SU-DHL-6 (cell line): Measurements from ENCODE around the gene ZSWIM5.
"Not testable (repeated sequence)": the region's sequence is repeated elsewhere in the genome, so short reads cannot be mapped to it uniquely, and the experiment has no call there.

Experiments
- H2AFZ ChIP-seq: fragments of 200-600 bp; sonication (generic); 2 replicates; pipeline ENCODE4 v1.6.1; 2014; ENCODE audit warnings: low read depth, mild to moderate bottlenecking, moderate library complexity, mixed read lengths, antibody characterized with exemption, low read length; ENCODE audit not compliant: severe bottlenecking
- H3F3A ChIP-seq: fragments of 200-600 bp; shearing (Covaris generic); 2 replicates; pipeline ENCODE4 v1.6.0; 2016; ENCODE audit warnings: antibody characterized with exemption, mild to moderate bottlenecking; ENCODE audit not compliant: insufficient read depth
- H3K27ac ChIP-seq: fragments of 200-600 bp; sonication (generic); 2 replicates; pipeline ENCODE4 v1.5.1; 2016; ENCODE audit warnings: low read depth, mild to moderate bottlenecking, low read length, moderate library complexity, mixed read lengths
- H3K27me3 ChIP-seq: fragments of 200-600 bp; sonication (generic), shearing (Covaris generic); 2 replicates; pipeline ENCODE4 v1.6.0; 2014; ENCODE audit warnings: mild to moderate bottlenecking, low read length
- H3K36me3 ChIP-seq: fragments of 200-600 bp; sonication (generic); 2 replicates; pipeline ENCODE4 v1.6.1; 2014; ENCODE audit warnings: mild to moderate bottlenecking, low read length, mixed read lengths
- H3K4me2 ChIP-seq: fragments of 300-600, 200-600 bp; shearing (Covaris generic), sonication (generic); 2 replicates; pipeline ENCODE4 v1.6.0; 2014; ENCODE audit warnings: low read length, low read depth, mild to moderate bottlenecking; ENCODE audit not compliant: poor library complexity, severe bottlenecking
- H3K4me3 ChIP-seq: fragments of 200-600 bp; sonication (generic); 2 replicates; pipeline ENCODE4 v1.5.1; 2014; ENCODE audit warnings: antibody characterized with exemption, low read length, mild to moderate bottlenecking, mixed read lengths; ENCODE audit not compliant: insufficient read depth, poor library complexity, severe bottlenecking
- H3K79me2 ChIP-seq: fragments of 200-600 bp; sonication (generic); 2 replicates; pipeline ENCODE4 v1.6.1; 2014; ENCODE audit warnings: mild to moderate bottlenecking, low read length, moderate library complexity; ENCODE audit not compliant: insufficient read depth
- H3K9ac ChIP-seq: fragments of 200-600 bp; sonication (generic); 2 replicates; pipeline ENCODE4 v1.7.0; 2014; ENCODE audit warnings: mild to moderate bottlenecking, low read length
- H3K9me2 ChIP-seq: fragments of 200-600 bp; sonication (generic); replicated peaks from 2 replicates; pipeline ENCODE4 v1.6.1; 2014; ENCODE audit warnings: low read length; ENCODE audit not compliant: insufficient read depth
- H3K9me3 ChIP-seq: fragments of 200-600 bp; sonication (generic); 2 replicates; pipeline ENCODE4 v1.6.1; 2014; ENCODE audit warnings: low read length, mixed read lengths; ENCODE audit not compliant: insufficient read depth
- H4K20me1 ChIP-seq: fragments of 200-600 bp; sonication (generic); 2 replicates; pipeline ENCODE4 v1.6.1; 2014; ENCODE audit warnings: low read depth, mild to moderate bottlenecking, antibody characterized with exemption, low read length, moderate library complexity, mixed read lengths
- CTCF ChIP-seq: fragments of 200-600 bp; sonication (generic); IDR thresholded peaks from one replicate; pipeline ENCODE4 v1.5.1; 2017; ENCODE audit warnings: antibody characterized with exemption, mild to moderate bottlenecking, low read length, moderate library complexity; ENCODE audit not compliant: insufficient read depth, poor library complexity, severe bottlenecking
- EZH2phosphoT487 ChIP-seq: fragments of 200-600 bp; sonication (generic), shearing (Covaris generic); conservative IDR thresholded peaks from 2 replicates; pipeline ENCODE4 v1.6.1; 2018; ENCODE audit warnings: mild to moderate bottlenecking, antibody characterized with exemption, low read length, moderate library complexity, mixed read lengths

Gene ZSWIM5

GRCh38 chr1:45116340-45116739, 90.1 kb downstream of the ZSWIM5 start:
- Histone ChIP-seq H3K4me2 (no peak overlapping the region), H3K9ac (no peak overlapping the region), H3K79me2 (no peaks in the 10 kb centered on the region), H3K27ac (no peak overlapping the region), H4K20me1 (no peaks in the 10 kb centered on the region), H3K4me3 (no peak overlapping the region), H3K9me2 (no peaks in the 10 kb centered on the region), H2AFZ (no peak overlapping the region), H3K9me3 (no peaks in the 10 kb centered on the region), H3K36me3 (no peaks in the 10 kb centered on the region), H3K27me3 (no peaks in the 10 kb centered on the region), H3F3A (no peaks in the 10 kb centered on the region)
- TF ChIP-seq CTCF (no peak), EZH2phosphoT487 (no peak)

GRCh38 chr1:45115198-45115597, 91.2 kb downstream of the ZSWIM5 start:
- not testable (repeated sequence) for H3K36me3 ChIP-seq

GRCh38 chr1:45112661-45113060, 93.7 kb downstream of the ZSWIM5 start:
- Histone ChIP-seq H3K9me3 (no peaks in the 10 kb centered on the region), H3K79me2 (no peaks in the 10 kb centered on the region), H3K27ac (no peak overlapping the region), H3K9me2 (no peaks in the 10 kb centered on the region), H3F3A (no peaks in the 10 kb centered on the region), H3K4me2 (no peak overlapping the region), H2AFZ (no peak overlapping the region), H3K36me3 (no peaks in the 10 kb centered on the region), H4K20me1 (no peaks in the 10 kb centered on the region), H3K4me3 (no peak overlapping the region), H3K9ac (no peak overlapping the region), H3K27me3 (no peaks in the 10 kb centered on the region)
- TF ChIP-seq CTCF (no peak), EZH2phosphoT487 (no peak)

More at GRCh38 chr1:45115198-45115597, 91.2 kb downstream of the ZSWIM5 start:
- H3K9ac ChIP-seq, H3K27ac ChIP-seq, H2AFZ ChIP-seq, H3F3A ChIP-seq, H3K4me3 ChIP-seq, H3K4me2 ChIP-seq, H3K9me3 ChIP-seq, H3K9me2 ChIP-seq, H4K20me1 ChIP-seq, H3K27me3 ChIP-seq, H3K79me2 ChIP-seq: not testable (repeated sequence)

- Histone ChIP-seq H3K27ac (no peak overlapping the region), H3F3A (no peaks in the 10 kb centered on the region), H3K4me2 (no peak overlapping the region), H3K9ac (no peak overlapping the region), H3K9me2 (no peaks in the 10 kb centered on the region), H3K4me3 (no peak overlapping the region), H3K36me3 (no peaks in the 10 kb centered on the region), H4K20me1 (no peaks in the 10 kb centered on the region), H3K27me3 (no peaks in the 10 kb centered on the region), H2AFZ (no peak overlapping the region), H3K9me3 (no peaks in the 10 kb centered on the region), H3K79me2 (no peaks in the 10 kb centered on the region)
- TF ChIP-seq CTCF = no peak
- no peak for TF ChIP-seq EZH2phosphoT487
These were observed 95.2 kb downstream of the ZSWIM5 start for GRCh38 chr1:45111239-45111638.
